Stomach (tissue), 4 donors: ENCODE measurements around the gene GAL3ST2.

Source experiments
- CTCF ChIP-seq, 7 experiments: fragments of 450-650 bp in 4 of 7; fragments of 200-600 bp in 3 of 7; sonication (generic) in 3 of 7; IDR thresholded peaks; one replicate each; pipeline ENCODE4 v1.5.1; 2016 to 2019; ENCODE audit warnings: antibody characterized with exemption in 7 of 7, control low read depth in 2 of 7, mild to moderate bottlenecking in 1 of 7
- EP300 ChIP-seq: sonication (generic); formaldehyde crosslinking; IDR thresholded peaks from one replicate; pipeline ENCODE4 v1.6.1; 2017; ENCODE audit warnings: antibody characterized with exemption
- POLR2A ChIP-seq, 4 donors: fragments of 450-650 bp; IDR thresholded peaks; one replicate each; pipeline ENCODE4 v1.6.1; 2016; ENCODE audit warnings: antibody characterized with exemption in 4 of 4, control low read depth in 2 of 4, mild to moderate bottlenecking in 1 of 4, moderate library complexity in 1 of 4
- POLR2AphosphoS5 ChIP-seq, 3 donors: sonication (generic); formaldehyde crosslinking; IDR thresholded peaks; one replicate each; pipeline ENCODE4 v1.6.1; 2016; ENCODE audit warnings: antibody characterized with exemption in 3 of 3

- TF ChIP-seq CTCF (IDR thresholded peaks at IDR 0.05): no peak
- no peak for TF ChIP-seq EP300
- no peak for TF ChIP-seq POLR2A (IDR thresholded peaks at IDR 0.05)
- no peak for TF ChIP-seq POLR2AphosphoS5 (IDR thresholded peaks at IDR 0.05)
Observed at GRCh38 chr2:241798631-241799521, 22.3 kb downstream of the GAL3ST2 start.
